Endothelial cell of umbilical vein (primary cell): ENCODE data around the gene PGAP6. TPM values are rescaled to one million over a fixed set of nuclear protein-coding genes. Genes with fewer than 3 reads are reported as not detected.
A peak's percentile ranks its signal among the peaks of the same experiment; 100 is the strongest.

Experiments
- BruUV-seq: library from RNA; stranded (reverse); fragments of 400-500 nt; replicated peaks from 2 replicates; lab custom pipeline; 2021; lab: Mats Ljungman, UMichigan
- CTCF ChIA-PET: fragments of 300-600, 350-600 bp; sonication (Branson Sonifier 250); formaldehyde crosslinking; loops from one replicate; lab custom pipeline; 2021; ENCODE audit warnings: antibody characterized with exemption, inconsistent platforms; lab: Charles Lee
- POLR2A ChIA-PET: fragments of 300-600, 350-600 bp; sonication (Branson Sonifier 250); formaldehyde crosslinking; loops from one replicate; lab custom pipeline; 2021; ENCODE audit warnings: antibody characterized with exemption, inconsistent platforms; lab: Charles Lee
- DNase-seq: peaks from one replicate; pipeline ENCODE4 v3.0.0-alpha.2; 2011; ENCODE audit warnings: low read depth, low spot score
- FAIRE-seq: peaks from 2 replicates; lab custom pipeline; 2011; peaks lifted over from hg19 to GRCh38; lab: Jason Lieb, UNC
- H2AFZ ChIP-seq: 2 replicates; pipeline ENCODE4 v1.6.0; 2012; ENCODE audit warnings: low read depth, low read length, control low read depth, inconsistent platforms
- H3K27ac ChIP-seq: 2 replicates; pipeline ENCODE4 v1.5.1; 2011; ENCODE audit warnings: low read depth, mild to moderate bottlenecking, control low read depth, low read length, moderate library complexity; ENCODE audit not compliant: insufficient read depth
- H3K27me3 ChIP-seq, 2 experiments: 2 replicates each; pipeline versions ENCODE4 v1.6.0 to v1.6.1; 2011; ENCODE audit warnings: low read length in 2 of 2, mixed read lengths in 1 of 2; ENCODE audit not compliant: control insufficient read depth in 2 of 2, insufficient read depth in 2 of 2
- H3K36me3 ChIP-seq, 2 experiments: 2 replicates in 1 of 2; 3 replicates in 1 of 2; pipeline ENCODE4 v1.5.1; 2011; ENCODE audit warnings: low read length in 2 of 2, mild to moderate bottlenecking in 1 of 2, moderate library complexity in 1 of 2; ENCODE audit not compliant: control insufficient read depth in 2 of 2, insufficient read depth in 2 of 2; ENCODE audit errors: extremely low read depth in 1 of 2
- H3K4me1 ChIP-seq: 3 replicates; pipeline ENCODE4 v1.5.1; 2011; ENCODE audit warnings: mild to moderate bottlenecking, low read length; ENCODE audit not compliant: control insufficient read depth, insufficient read depth; ENCODE audit errors: extremely low read depth
- H3K4me2 ChIP-seq: 2 replicates; pipeline ENCODE4 v1.6.1; 2011; ENCODE audit warnings: low read length, control low read depth, mixed read lengths; ENCODE audit not compliant: insufficient read depth
- H3K4me3 ChIP-seq, 3 experiments: fragments of 200-600 bp in 1 of 3; sonication (generic), shearing (Covaris generic) in 1 of 3; replicated peaks in 1 of 3; 2 replicates each; pipeline ENCODE4 v1.5.1; 2011 to 2016; ENCODE audit warnings: control low read depth in 3 of 3, low read length in 3 of 3, mild to moderate bottlenecking in 2 of 3, inconsistent platforms in 1 of 3, low read depth in 1 of 3, moderate library complexity in 1 of 3; ENCODE audit not compliant: insufficient read depth in 1 of 3
- H3K79me2 ChIP-seq: 2 replicates; pipeline ENCODE4 v1.6.0; 2012; ENCODE audit warnings: low read length, inconsistent platforms; ENCODE audit not compliant: control insufficient read depth, insufficient read depth
- H3K9ac ChIP-seq: replicated peaks from 2 replicates; pipeline ENCODE3; 2011; ENCODE audit warnings: low read length, control low read depth; ENCODE audit not compliant: insufficient read depth; ENCODE audit errors: extremely low read depth
- H3K9me1 ChIP-seq: replicated peaks from 3 replicates; pipeline ENCODE4 v1.6.0; 2011; ENCODE audit warnings: mild to moderate bottlenecking, low read length; ENCODE audit not compliant: control insufficient read depth, insufficient read depth; ENCODE audit errors: extremely low read depth
- H3K9me3 ChIP-seq: replicated peaks from 2 replicates; pipeline ENCODE4 v1.5.1; 2012; ENCODE audit warnings: low read length, inconsistent platforms; ENCODE audit not compliant: control insufficient read depth, insufficient read depth
- H4K20me1 ChIP-seq: replicated peaks from 2 replicates; pipeline ENCODE3; 2011; ENCODE audit warnings: mild to moderate bottlenecking, low read length; ENCODE audit not compliant: control insufficient read depth, insufficient read depth; ENCODE audit errors: extremely low read depth
- CTCF ChIP-seq, 2 donors: IDR thresholded peaks; 1 replicate in 1 of 2; 2 replicates in 1 of 2; pipeline ENCODE4 v1.5.1; 2011; ENCODE audit warnings: low read length in 2 of 2, mild to moderate bottlenecking in 2 of 2, moderate library complexity in 2 of 2, control low read depth in 1 of 2, inconsistent platforms in 1 of 2, low read depth in 1 of 2; ENCODE audit not compliant: insufficient read depth in 1 of 2; ENCODE audit errors: extremely low read depth in 1 of 2
- EZH2 ChIP-seq: IDR thresholded peaks from 2 replicates; pipeline ENCODE4 v1.6.1; 2012; ENCODE audit warnings: borderline replicate concordance, low read depth, mild to moderate bottlenecking, moderate library complexity, low read length, inconsistent platforms; ENCODE audit not compliant: severe bottlenecking
- FOS ChIP-seq: IDR thresholded peaks from 2 replicates; pipeline ENCODE4 v1.6.1; 2011; ENCODE audit warnings: mild to moderate bottlenecking, low read length, moderate library complexity, borderline replicate concordance; ENCODE audit not compliant: insufficient read depth
- GATA2 ChIP-seq: IDR thresholded peaks from 2 replicates; pipeline ENCODE4 v1.7.0; 2011; ENCODE audit warnings: low read depth, mild to moderate bottlenecking, moderate library complexity, mixed read lengths, low read length; ENCODE audit not compliant: insufficient read length, insufficient read depth
- JUN ChIP-seq: IDR thresholded peaks from 2 replicates; pipeline ENCODE4 v1.6.1; 2011; ENCODE audit warnings: borderline replicate concordance, low read depth; ENCODE audit not compliant: insufficient read length, insufficient read depth
- MAX ChIP-seq: IDR thresholded peaks from 2 replicates; pipeline ENCODE4 v1.6.1; 2011; ENCODE audit not compliant: insufficient read depth, insufficient read length
- MYC ChIP-seq: IDR thresholded peaks from one replicate; pipeline ENCODE4 v1.6.1; 2011; ENCODE audit warnings: mild to moderate bottlenecking, low read depth, low read length
- POLR2A ChIP-seq: IDR thresholded peaks from 2 replicates; pipeline ENCODE4 v1.6.1; 2012; ENCODE audit warnings: low read depth, mild to moderate bottlenecking, control low read depth, low read length
- POLR2AphosphoS5 ChIP-seq: IDR thresholded peaks from 2 replicates; pipeline ENCODE4 v1.6.1; 2012; ENCODE audit warnings: low read depth, mild to moderate bottlenecking, control low read depth, low read length, moderate library complexity; ENCODE audit not compliant: insufficient read depth
- dilution Hi-C: fragments of 300-500 bp; cut with MboI; formaldehyde crosslinking; loops from one replicate; pipeline ENCODE4 v1.15.0; 2019; ENCODE audit warnings: low sequenced_read_pairs; ENCODE audit not compliant: extremely low pct_ligation_motif_present
- intact Hi-C: fragments of 100-400 bp; cut with micrococcal nuclease; formaldehyde crosslinking; loops from one replicate; pipeline ENCODE4 v1.10.0; 2022
- polyA plus RNA-seq, 4 experiments: library from polyadenylated mRNA; depleted of rRNA in 3 of 4; stranded (reverse) in 3 of 4; unstranded in 1 of 4; fragments of >200 nt; gene quantifications; 2 replicates each; pipeline versions ENCODE4 v1.2.1 to v1.2.3, GENCODE V29; 2011 to 2012; ENCODE audit warnings: missing spikeins in 1 of 4
- total RNA-seq: library from RNA; stranded (reverse); gene quantifications from 2 replicates; pipeline ENCODE4 v1.2.3, GENCODE V29; 2021

PGAP6 gene
- total and polyA plus RNA-seq, 2 donors (not counting 3 experiments of a cell fraction or from before 2014, with no cell fraction given) = 89.8 to 365 TPM

- CTCF ChIA-PET = interaction anchor here (1.1 to 3.6 kb wide), 3 partner anchors 32 to 151 kb away, joined by 3 to 19 read pairs (median 7); no protein-coding TSS in a partner anchor
- intact Hi-C loops = loop anchor here (1.0 to 5.0 kb wide), 3 partner anchors 52 to 102 kb away; partner anchors contain the start of gene CAPN15
- Histone ChIP-seq H3K27me3 (no peaks in the 10 kb centered on the region), H3K4me1 (peaks cover 27% of the 10 kb centered on the region), H3K27ac (peak overlapping the region; percentile 94), H3K4me3 (peak overlapping the region; percentile 3 to 81 (median 77)), H3K9me3 (no peaks in the 10 kb centered on the region), H3K36me3 (no peaks in the 10 kb centered on the region), H4K20me1 (peaks cover 6% of the 10 kb centered on the region), H3K9ac (peak overlapping the region; percentile 71), H3K9me1 (no peaks in the 10 kb centered on the region), H3K79me2 (peaks cover 43% of the 10 kb centered on the region), H2AFZ (peak overlapping the region; percentile 21), H3K4me2 (no peak overlapping the region)
- dilution Hi-C loops = no loop called here
- DNase-seq = no peak
- no peak for FAIRE-seq
- no TSS peak for BruUV-seq
- TF ChIP-seq GATA2 (no peak), MAX (no peak), POLR2A (no peak), POLR2AphosphoS5 (no peak), FOS (no peak), JUN (no peak), EZH2 (no peak), MYC (no peak), CTCF (IDR thresholded peaks at IDR 0.05; ENCODE audit: extremely low read depth in 1 of 2, insufficient read depth in 1 of 2, low read depth in 1 of 2, low read length in 2 of 2) (no peak)
- POLR2A ChIA-PET = no interaction called here
Observed at GRCh38 chr16:425740-426114, 43.9 kb upstream of the PGAP6 start.
